ENCODE results near the gene POLR3E.

- TF ChIP-seq, protein P1, sequence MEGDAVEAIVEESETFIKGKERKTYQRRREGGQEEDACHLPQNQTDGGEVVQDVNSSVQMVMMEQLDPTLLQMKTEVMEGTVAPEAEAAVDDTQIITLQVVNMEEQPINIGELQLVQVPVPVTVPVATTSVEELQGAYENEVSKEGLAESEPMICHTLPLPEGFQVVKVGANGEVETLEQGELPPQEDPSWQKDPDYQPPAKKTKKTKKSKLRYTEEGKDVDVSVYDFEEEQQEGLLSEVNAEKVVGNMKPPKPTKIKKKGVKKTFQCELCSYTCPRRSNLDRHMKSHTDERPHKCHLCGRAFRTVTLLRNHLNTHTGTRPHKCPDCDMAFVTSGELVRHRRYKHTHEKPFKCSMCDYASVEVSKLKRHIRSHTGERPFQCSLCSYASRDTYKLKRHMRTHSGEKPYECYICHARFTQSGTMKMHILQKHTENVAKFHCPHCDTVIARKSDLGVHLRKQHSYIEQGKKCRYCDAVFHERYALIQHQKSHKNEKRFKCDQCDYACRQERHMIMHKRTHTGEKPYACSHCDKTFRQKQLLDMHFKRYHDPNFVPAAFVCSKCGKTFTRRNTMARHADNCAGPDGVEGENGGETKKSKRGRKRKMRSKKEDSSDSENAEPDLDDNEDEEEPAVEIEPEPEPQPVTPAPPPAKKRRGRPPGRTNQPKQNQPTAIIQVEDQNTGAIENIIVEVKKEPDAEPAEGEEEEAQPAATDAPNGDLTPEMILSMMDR (IDR thresholded peaks at IDR 0.05; ENCODE audit: borderline replicate concordance, extremely low read depth, low read length, poor library complexity, severe bottlenecking): no peak
- TF ChIP-seq EZH2 (IDR thresholded peaks at IDR 0.05; ENCODE audit: borderline replicate concordance, low read depth, low read length, severe bottlenecking): no peak
Observed at GRCh38 chr16:22312897-22313781, 15.9 kb downstream of the POLR3E start.

All from DND-41 (cell line).